Neural cell (in vitro differentiated cells): ENCODE data around the gene SHANK1.

Experiments
- CTCF ChIP-seq: fragments of 450-650 bp; IDR thresholded peaks from 2 replicates; pipeline ENCODE4 v1.5.1; 2014; ENCODE audit warnings: antibody characterized with exemption, mild to moderate bottlenecking, moderate library complexity; ENCODE audit not compliant: poor library complexity, severe bottlenecking
- EP300 ChIP-seq: fragments of 450-650 bp; conservative IDR thresholded peaks from 2 replicates; pipeline ENCODE4 v1.6.1; 2014; ENCODE audit warnings: antibody characterized with exemption, mild to moderate bottlenecking, moderate library complexity; ENCODE audit not compliant: poor library complexity, severe bottlenecking
- EZH2 ChIP-seq: fragments of 200-600, 300-800 bp; shearing (Covaris generic), sonication (generic); IDR thresholded peaks from 2 replicates; pipeline ENCODE4 v1.6.1; 2014; ENCODE audit warnings: antibody characterized with exemption, low read length, borderline replicate concordance, mild to moderate bottlenecking; ENCODE audit not compliant: insufficient read depth, poor library complexity, severe bottlenecking
- MXI1 ChIP-seq: fragments of 450-650 bp; conservative IDR thresholded peaks from 2 replicates; pipeline ENCODE4 v1.6.1; 2014; ENCODE audit warnings: antibody characterized with exemption, mild to moderate bottlenecking; ENCODE audit not compliant: poor library complexity, severe bottlenecking
- POLR2AphosphoS5 ChIP-seq: IDR thresholded peaks from 2 replicates; pipeline ENCODE4 v1.6.1; 2012
- REST ChIP-seq: IDR thresholded peaks from 2 replicates; pipeline ENCODE4 v1.6.1; 2012; ENCODE audit warnings: borderline replicate concordance
- TAF1 ChIP-seq: IDR thresholded peaks from 2 replicates; pipeline ENCODE4 v1.6.1; 2012; ENCODE audit warnings: low read depth

GRCh38 chr19:50626011-50626410, 93.6 kb downstream of the SHANK1 start:
- TF ChIP-seq CTCF (no peak), POLR2AphosphoS5 (no peak), TAF1 (no peak), EZH2 (no peak), EP300 (no peak), MXI1 (no peak), REST (no peak)
